ENCODE measurements around the gene ZNF506.
"Not testable (repeated sequence)": the region's sequence is repeated elsewhere in the genome, so short reads cannot be mapped to it uniquely, and the experiment has no call there.

ZNF506 gene

DNA sequence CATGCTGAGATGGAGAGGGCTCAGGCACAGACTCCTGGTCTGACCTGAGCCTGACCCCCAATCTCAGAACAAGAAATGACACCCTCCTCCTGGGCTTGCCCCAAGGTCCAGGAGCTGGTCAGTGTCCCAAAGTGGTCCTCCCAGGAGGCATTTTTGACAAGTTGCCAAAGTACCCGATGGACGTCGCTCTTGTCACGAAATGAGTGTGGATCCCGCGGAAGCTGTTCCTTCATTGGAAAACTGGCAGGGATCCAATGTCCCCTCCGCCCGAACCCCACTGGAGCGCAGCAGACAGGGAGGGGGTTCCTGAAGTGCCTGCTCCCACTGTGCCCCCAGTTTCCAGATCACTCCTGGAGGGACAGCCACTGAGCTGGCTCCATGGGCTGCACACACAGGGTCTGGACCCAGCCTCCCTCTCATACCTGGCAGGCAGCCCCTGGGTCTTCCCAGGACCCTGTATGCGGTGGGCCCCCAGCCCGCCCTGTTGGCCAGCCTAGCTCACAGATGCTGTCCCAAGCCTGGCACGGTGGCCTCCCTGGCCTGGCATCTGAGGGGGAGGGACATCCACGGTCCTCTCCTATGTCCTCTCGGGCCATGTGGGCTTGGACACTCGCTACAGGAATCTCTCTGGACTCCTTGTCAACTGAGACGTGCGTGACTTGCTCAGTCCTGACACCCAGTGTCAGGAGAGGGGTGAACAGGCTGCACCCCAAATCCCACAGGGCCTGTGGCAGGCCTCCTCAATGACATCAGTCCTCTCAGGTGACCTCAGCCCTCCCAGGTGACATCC, 75.9 kb downstream of the ZNF506 start:
- H3K4me1 ChIP-seq (ENCODE audit: low read depth, poor library complexity, severe bottlenecking), result no peaks in the 10 kb centered on the region
- no peak overlapping the region for H3K27ac ChIP-seq

DNA sequence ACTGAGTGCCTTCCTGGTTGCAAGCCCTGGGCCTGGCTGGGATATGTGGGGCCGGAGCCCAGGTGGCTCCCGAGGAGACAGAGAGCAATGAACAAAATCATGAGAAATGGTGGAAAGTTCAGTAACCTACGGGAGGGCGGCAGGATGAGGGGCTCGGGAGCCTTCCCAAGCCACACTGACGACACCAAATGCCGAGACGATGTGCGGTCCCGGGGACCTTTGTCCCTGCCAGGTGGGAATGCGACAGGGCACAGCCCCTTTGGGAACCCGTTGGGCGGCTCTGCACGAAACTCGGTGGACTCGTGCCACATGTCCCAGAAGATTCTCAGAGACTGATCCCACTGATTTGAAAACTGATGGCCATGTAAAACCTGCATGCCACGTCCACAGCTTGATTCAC, 76.9 kb downstream of the ZNF506 start:
- no peak overlapping the region for H3K9ac ChIP-seq
- no peak overlapping the region for H3K4me3 ChIP-seq (IDR thresholded peaks at IDR 0.05; ENCODE audit: insufficient read depth, low read depth, low read length)
- H4K20me1 ChIP-seq (ENCODE audit: insufficient read depth), result no peaks in the 10 kb centered on the region
- no peaks in the 10 kb centered on the region for H3K4me1 ChIP-seq (ENCODE audit: low read depth, poor library complexity, severe bottlenecking)
- H3K27ac ChIP-seq, result no peak overlapping the region
- no peaks in the 10 kb centered on the region for H3K79me2 ChIP-seq (ENCODE audit: insufficient read depth, low read depth)
- TF ChIP-seq, protein P1, sequence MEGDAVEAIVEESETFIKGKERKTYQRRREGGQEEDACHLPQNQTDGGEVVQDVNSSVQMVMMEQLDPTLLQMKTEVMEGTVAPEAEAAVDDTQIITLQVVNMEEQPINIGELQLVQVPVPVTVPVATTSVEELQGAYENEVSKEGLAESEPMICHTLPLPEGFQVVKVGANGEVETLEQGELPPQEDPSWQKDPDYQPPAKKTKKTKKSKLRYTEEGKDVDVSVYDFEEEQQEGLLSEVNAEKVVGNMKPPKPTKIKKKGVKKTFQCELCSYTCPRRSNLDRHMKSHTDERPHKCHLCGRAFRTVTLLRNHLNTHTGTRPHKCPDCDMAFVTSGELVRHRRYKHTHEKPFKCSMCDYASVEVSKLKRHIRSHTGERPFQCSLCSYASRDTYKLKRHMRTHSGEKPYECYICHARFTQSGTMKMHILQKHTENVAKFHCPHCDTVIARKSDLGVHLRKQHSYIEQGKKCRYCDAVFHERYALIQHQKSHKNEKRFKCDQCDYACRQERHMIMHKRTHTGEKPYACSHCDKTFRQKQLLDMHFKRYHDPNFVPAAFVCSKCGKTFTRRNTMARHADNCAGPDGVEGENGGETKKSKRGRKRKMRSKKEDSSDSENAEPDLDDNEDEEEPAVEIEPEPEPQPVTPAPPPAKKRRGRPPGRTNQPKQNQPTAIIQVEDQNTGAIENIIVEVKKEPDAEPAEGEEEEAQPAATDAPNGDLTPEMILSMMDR (conservative IDR thresholded peaks at IDR 0.05; ENCODE audit: low read depth, low read length), result no peak
- H3K4me2 ChIP-seq, result no peak overlapping the region
- H2AFZ ChIP-seq (ENCODE audit: low read depth), result no peak overlapping the region
- H3K36me3 ChIP-seq (ENCODE audit: insufficient read depth), result no peaks in the 10 kb centered on the region
- H3K27me3 ChIP-seq (ENCODE audit: insufficient read depth, low read depth), result no peaks in the 10 kb centered on the region

More for the DNA sequence above, 75.9 kb downstream of the ZNF506 start:
- Histone ChIP-seq H3K9ac (no peak overlapping the region), H3K27me3 (ENCODE audit: insufficient read depth, low read depth) (no peaks in the 10 kb centered on the region), H3K36me3 (ENCODE audit: insufficient read depth) (no peaks in the 10 kb centered on the region), H2AFZ (ENCODE audit: low read depth) (no peak overlapping the region), H3K4me3 (IDR thresholded peaks at IDR 0.05; ENCODE audit: insufficient read depth, low read depth, low read length) (no peak overlapping the region), H3K4me2 (no peak overlapping the region), H4K20me1 (ENCODE audit: insufficient read depth) (no peaks in the 10 kb centered on the region), H3K79me2 (ENCODE audit: insufficient read depth, low read depth) (no peaks in the 10 kb centered on the region)
- TF ChIP-seq, protein P1 (conservative IDR thresholded peaks at IDR 0.05; ENCODE audit: low read depth, low read length), result no peak

DNA sequence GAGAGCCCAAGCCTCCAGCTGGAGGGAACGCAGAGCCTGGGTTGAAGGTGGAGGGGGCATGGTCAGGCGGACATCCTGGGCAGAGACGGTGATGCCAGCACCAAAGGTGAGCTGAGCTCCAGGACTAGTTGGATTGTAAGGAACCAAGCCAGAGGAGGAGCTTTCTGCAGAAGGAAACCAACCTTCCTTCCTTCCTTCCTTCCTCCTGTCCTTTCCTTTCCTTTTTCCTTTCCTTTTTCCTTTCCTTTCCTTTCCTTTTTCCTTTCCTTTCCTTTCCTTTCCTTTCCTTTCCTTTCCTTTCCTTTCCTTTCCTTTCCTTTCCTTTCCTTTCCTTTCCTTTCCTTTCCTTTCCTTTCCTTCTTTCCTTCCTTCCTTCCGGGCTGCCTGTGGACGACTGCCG, 77.6 kb downstream of the ZNF506 start:
- not testable (repeated sequence) for H3K4me2 ChIP-seq; H3K4me3 ChIP-seq (IDR thresholded peaks at IDR 0.05; ENCODE audit: insufficient read depth, low read depth, low read length); H2AFZ ChIP-seq (ENCODE audit: low read depth); H3K4me1 ChIP-seq (ENCODE audit: low read depth, poor library complexity, severe bottlenecking); H3K79me2 ChIP-seq (ENCODE audit: insufficient read depth, low read depth); H3K27me3 ChIP-seq (ENCODE audit: insufficient read depth, low read depth); H4K20me1 ChIP-seq (ENCODE audit: insufficient read depth); H3K27ac ChIP-seq; H3K9ac ChIP-seq; H3K36me3 ChIP-seq (ENCODE audit: insufficient read depth)

DNA sequence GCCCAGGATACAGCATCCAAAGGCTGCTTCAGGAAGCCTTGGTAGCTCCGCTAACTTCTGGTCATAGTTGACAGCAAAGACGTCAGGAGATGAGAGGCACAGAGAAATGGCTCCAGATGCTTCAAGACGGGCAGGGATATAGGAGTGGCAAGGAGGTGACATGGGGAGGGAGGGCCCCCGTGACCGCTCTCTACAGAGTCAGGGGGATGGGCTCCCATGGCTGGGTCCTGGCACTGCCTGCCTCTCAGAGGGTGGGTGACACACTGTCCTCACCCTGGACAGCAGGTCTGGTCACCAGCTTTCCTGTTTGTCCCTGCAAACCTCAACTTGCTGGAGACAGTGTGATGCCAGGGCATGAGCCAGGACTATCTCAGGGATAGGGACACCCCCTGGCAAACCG, 78.4 kb downstream of the ZNF506 start:
- Histone ChIP-seq H3K4me1 (ENCODE audit: low read depth, poor library complexity, severe bottlenecking) (no peaks in the 10 kb centered on the region), H3K36me3 (ENCODE audit: insufficient read depth) (no peaks in the 10 kb centered on the region), H3K4me3 (IDR thresholded peaks at IDR 0.05; ENCODE audit: insufficient read depth, low read depth, low read length) (no peak overlapping the region), H3K79me2 (ENCODE audit: insufficient read depth, low read depth) (no peaks in the 10 kb centered on the region), H3K9ac (no peak overlapping the region), H3K27me3 (ENCODE audit: insufficient read depth, low read depth) (no peaks in the 10 kb centered on the region), H2AFZ (ENCODE audit: low read depth) (no peak overlapping the region), H3K4me2 (no peak overlapping the region), H3K27ac (no peak overlapping the region), H4K20me1 (ENCODE audit: insufficient read depth) (no peaks in the 10 kb centered on the region)
- TF ChIP-seq, protein P1 (conservative IDR thresholded peaks at IDR 0.05; ENCODE audit: low read depth, low read length), result no peak

DNA sequence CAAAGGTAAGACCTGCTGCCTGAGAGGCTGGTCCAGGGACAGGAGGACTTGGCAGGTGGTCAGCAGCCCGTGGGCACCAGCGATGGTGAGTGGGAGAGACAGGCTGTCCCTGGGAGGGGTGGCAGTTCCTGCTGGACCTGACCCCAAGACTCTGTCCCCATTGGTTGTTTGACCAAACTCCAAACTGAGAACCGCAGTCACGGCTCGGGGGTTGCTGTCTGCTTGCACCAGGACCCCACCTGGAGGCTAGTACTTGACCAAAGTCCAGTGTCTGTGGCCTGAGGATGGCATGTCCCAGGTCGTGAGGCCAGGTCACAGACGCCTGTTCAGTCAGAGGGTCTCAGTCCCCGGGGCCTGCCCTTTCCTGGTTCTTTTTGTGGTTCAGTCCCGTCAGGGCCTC, 78.8 kb downstream of the ZNF506 start:
- no peaks in the 10 kb centered on the region for H3K36me3 ChIP-seq (ENCODE audit: insufficient read depth)
- H4K20me1 ChIP-seq (ENCODE audit: insufficient read depth), result no peaks in the 10 kb centered on the region
- no peak overlapping the region for H3K27ac ChIP-seq
- H3K9ac ChIP-seq, result no peak overlapping the region
- H3K4me3 ChIP-seq (IDR thresholded peaks at IDR 0.05; ENCODE audit: insufficient read depth, low read depth, low read length), result no peak overlapping the region
- no peak overlapping the region for H3K4me2 ChIP-seq
- no peaks in the 10 kb centered on the region for H3K4me1 ChIP-seq (ENCODE audit: low read depth, poor library complexity, severe bottlenecking)
- TF ChIP-seq, protein P1 (conservative IDR thresholded peaks at IDR 0.05; ENCODE audit: low read depth, low read length), result no peak
- H3K79me2 ChIP-seq (ENCODE audit: insufficient read depth, low read depth), result no peaks in the 10 kb centered on the region
- no peak overlapping the region for H2AFZ ChIP-seq (ENCODE audit: low read depth)
- H3K27me3 ChIP-seq (ENCODE audit: insufficient read depth, low read depth), result no peaks in the 10 kb centered on the region

Data from KMS-11 (cell line).